DND-41 (cell line): ENCODE data around the gene TMEM185A.
"Not testable (repeated sequence)": the region's sequence is repeated elsewhere in the genome, so short reads cannot be mapped to it uniquely, and the experiment has no call there.

Experiments used
- CTCF ChIP-seq: IDR thresholded peaks from 2 replicates; pipeline ENCODE4 v1.5.1; 2012; ENCODE audit warnings: borderline replicate concordance, low read length, moderate library complexity, mild to moderate bottlenecking; ENCODE audit not compliant: poor library complexity, severe bottlenecking; ENCODE audit errors: extremely low read depth
- EZH2 ChIP-seq: IDR thresholded peaks from 3 replicates; pipeline ENCODE4 v1.6.1; 2012; ENCODE audit warnings: borderline replicate concordance, low read depth, mild to moderate bottlenecking, moderate library complexity, low read length, inconsistent platforms; ENCODE audit not compliant: severe bottlenecking

- TF ChIP-seq EZH2, CTCF: not testable (repeated sequence)
These were observed 80.2 kb downstream of the TMEM185A start for GRCh38 chrX:149551245-149551938.
